Activated naive CD8-positive, alpha-beta T cell treated with anti-CD3 and anti-CD28 coated beads, Interleukin-2, amount 50 U/mL, for 16 hours (primary cell): ENCODE results near the gene RASSF10.
"Not testable (repeated sequence)": the region's sequence is repeated elsewhere in the genome, so short reads cannot be mapped to it uniquely, and the experiment has no call there.

ENCODE experiments used
- DNase-seq: peaks from one replicate; pipeline ENCODE4 v3.0.0-alpha.2; 2020; ENCODE audit warnings: low read depth, low spot score

The RASSF10 gene

DNA sequence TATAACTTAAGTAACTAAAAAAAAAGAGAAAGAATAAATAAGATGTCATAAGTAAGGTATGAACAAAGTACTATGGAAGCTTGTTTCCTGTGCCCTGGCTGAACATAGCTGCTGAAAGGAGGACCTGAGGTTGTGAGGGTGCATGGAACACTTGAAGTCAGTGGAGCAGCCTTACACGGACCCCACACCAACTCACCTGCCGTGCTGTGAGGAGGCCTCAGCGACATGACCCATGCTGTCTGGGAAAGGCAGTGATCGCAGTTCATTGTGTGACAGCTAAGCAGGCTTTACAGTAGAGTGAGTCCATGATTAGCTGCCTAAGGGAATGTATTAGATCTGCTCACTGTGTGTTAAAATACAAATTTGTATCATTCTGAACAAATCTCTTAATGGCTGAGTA lies 17.6 kb downstream of the RASSF10 start:
- no peak for DNase-seq

DNA sequence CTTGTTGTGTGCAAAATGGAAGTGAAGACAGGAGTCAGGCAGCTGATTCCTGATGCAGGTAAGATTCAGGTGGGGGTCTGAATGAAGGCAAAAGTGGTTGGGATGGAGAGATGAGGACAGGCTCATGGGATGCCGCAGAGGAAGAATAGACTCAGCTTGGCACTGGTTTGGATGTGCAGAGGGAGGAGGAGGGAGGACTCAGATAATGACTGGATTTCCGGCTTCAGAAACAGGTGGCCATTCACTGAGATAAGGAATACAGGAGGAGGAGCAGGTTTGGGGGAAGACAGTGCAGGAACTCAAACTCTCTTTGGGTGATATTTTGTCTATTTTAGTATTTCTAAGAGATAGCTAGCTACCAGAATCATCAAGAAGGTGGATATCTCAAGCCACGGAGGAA lies 19.2 kb downstream of the RASSF10 start:
- no peak for DNase-seq

GRCh38 chr11:13029872-13030271 lies 20.8 kb downstream of the RASSF10 start:
- no peak for DNase-seq

GRCh38 chr11:13030857-13031256 lies 21.7 kb downstream of the RASSF10 start:
- no peak for DNase-seq

DNA sequence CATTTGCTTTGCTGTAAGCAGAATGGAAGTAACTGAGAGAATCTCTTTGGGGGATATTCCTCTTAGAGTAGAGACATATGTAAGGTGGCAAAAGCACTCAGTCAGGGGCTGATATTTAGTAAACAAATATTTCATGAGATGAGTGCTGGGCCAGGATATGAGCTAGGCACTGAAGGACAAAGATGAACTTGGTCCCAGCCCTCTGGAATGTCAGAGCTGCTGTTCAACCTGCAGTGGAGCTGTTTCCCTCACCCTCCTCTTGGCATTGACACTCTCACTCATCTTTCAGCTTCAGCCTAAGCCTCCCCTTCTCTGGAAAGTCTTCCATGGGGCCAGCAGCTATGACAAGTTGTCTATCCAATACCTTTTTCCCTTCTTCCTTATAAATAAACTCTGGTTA lies 22.2 kb downstream of the RASSF10 start:
- no peak for DNase-seq

GRCh38 chr11:13033760-13034533 lies 24.8 kb downstream of the RASSF10 start:
- no peak for DNase-seq

DNA sequence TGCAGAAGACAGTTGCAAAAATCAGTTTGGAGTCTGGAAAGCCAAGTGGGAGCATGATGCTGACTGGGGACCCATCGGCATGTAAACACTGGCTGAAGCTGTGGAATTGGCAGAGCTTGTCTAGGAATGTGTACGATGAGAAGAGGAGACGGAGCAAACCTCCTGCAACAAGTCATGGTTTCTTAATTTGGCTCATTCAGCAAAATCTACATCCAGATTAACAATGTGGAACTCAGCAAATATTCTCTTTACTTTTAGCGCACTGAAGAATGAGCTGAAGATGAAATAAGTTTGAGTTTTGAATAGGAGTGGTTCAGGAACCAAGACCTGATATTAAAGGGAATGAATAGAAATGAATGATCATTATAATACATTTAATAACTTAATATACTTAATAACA lies 26.6 kb downstream of the RASSF10 start:
- DNase-seq, result no peak

- DNase-seq, result no peak
Measured at GRCh38 chr11:13036235-13036634, 27.1 kb downstream of the RASSF10 start.

DNA sequence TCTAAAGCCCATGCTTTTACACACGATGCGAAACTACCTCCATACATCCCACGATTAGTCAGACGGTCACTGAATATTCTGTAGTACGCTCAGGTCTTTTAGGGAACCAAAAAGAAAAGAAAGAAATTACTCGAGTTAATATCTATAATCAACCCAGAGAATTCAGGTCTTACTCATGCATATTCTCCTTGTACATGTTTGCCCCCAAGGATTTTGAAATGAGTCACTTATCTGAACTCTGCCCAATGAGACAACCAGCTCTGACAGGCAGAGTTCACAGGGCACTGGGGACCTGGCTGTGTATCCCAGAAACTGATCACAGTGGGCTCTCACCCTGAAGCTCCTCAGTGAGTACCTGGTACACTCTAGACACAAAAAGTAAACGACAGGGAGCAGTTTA lies 29.2 kb downstream of the RASSF10 start:
- DNase-seq, result no peak

- no peak for DNase-seq
Measured at GRCh38 chr11:13039126-13039525, 30.0 kb downstream of the RASSF10 start.

GRCh38 chr11:13040969-13041561 lies 31.9 kb downstream of the RASSF10 start:
- DNase-seq, result no peak

- no peak for DNase-seq
Measured at GRCh38 chr11:13042873-13043342, 33.8 kb downstream of the RASSF10 start.

DNA sequence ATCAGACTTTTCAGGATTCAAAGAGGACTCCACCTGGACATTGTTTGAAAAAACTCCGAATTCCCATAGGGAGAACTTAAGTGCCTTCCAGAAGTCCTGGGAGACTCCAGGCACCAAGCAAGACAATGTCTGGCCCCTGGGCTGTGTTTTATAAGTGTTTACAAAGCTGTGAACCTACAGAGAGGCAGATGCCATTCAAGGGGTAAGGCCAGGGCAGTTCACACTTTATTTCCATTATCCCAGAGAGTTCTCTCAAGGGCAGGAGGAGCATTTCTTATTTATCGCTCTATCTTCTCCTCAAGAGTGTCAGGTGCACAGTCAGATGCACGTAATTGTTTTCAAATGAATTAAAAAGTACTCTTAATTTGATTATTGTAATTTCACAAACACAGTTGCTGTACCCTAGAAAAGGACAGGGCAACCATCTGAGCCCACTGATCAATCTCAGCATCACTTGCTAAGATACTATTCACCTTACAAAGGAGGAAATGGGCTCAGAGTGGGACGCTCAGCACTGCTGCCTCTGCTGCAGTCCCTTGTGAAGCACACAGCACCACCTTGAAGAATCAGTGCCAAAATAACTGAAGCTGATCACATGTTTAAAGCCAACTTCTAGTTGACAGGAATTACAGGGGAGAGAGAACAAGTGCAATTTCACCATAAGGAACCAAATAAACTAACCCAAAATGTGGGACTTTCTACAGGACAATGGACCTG lies 35.0 kb downstream of the RASSF10 start:
- no peak for DNase-seq

- DNase-seq, result not testable (repeated sequence)
Measured at GRCh38 chr11:13045089-13045488, 36.0 kb downstream of the RASSF10 start.

GRCh38 chr11:13045734-13046133 lies 36.6 kb downstream of the RASSF10 start:
- DNase-seq, result no peak

GRCh38 chr11:13046637-13047570 lies 37.8 kb downstream of the RASSF10 start:
- no peak for DNase-seq

GRCh38 chr11:13047884-13048283 lies 38.8 kb downstream of the RASSF10 start:
- DNase-seq, result no peak

- DNase-seq, result no peak
Measured at GRCh38 chr11:13051257-13051656, 42.1 kb downstream of the RASSF10 start.

- no peak for DNase-seq
Measured at GRCh38 chr11:13052130-13052571, 43.0 kb downstream of the RASSF10 start.

DNA sequence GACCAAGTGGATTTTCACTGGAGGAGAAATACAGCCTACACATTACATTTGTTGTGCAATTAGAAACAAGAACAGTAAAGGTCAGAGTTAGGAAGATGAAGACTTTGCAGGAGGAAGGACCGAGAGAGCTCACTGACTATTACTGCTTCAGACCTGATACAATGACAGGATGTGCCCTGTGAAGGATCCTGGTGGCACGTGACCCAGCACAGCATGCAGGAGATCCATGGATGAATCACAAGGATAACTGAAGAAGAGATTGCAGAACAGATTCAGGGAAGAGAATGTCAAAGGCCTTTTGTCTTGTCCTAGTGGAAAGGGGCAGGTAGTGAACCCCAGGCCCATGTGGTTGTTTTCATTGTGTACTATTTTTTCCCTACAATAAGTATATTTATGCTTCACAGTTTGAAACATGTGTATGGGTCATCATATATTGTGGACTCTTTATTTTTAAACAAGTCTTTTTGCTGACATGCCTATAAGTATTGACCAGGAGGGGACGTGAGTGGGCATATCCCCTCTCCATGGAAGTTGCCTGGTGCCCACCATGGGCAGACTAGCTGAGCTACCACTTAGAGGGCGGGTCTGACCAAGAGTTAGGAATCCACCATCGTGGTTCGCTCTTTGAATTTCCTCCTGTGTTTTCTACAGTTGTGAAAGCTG lies 44.3 kb downstream of the RASSF10 start:
- no peak for DNase-seq

DNA sequence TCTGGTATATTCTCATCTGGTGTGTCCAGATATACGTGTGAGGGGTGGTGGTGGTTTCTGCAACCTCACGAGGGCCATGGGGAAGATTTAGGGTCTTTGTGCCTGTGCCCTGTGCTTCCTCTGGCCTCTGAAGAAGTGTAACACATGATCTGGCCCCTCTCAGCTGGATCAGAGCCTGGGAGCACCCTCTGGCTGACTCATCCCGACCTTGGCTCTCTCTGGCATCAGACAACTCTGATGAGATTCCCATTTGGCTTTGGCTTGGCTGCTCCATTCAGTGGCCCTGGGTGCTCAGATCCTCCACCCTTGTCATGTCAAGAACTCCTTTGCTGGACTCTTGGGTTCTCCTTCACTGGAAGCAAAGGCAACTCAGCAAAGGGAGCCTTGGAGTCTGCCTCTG lies 45.2 kb downstream of the RASSF10 start:
- no peak for DNase-seq
